ENCODE data around the gene SLC4A9. TPM values are rescaled to one million over a fixed set of nuclear protein-coding genes. Genes with fewer than 3 reads are reported as not detected.

The SLC4A9 gene
- total RNA-seq, 1 donor from 2014 or later = 0.18 TPM

GRCh38 chr5:140325486-140325885, 34.5 kb upstream of the SLC4A9 start:
- H3K27ac Mint-ChIP-seq = no peak overlapping the region
- no peaks in the 10 kb centered on the region for H3K36me3 Mint-ChIP-seq (ENCODE audit: low read depth)
- H3K9me3 Mint-ChIP-seq = no peaks in the 10 kb centered on the region
- H3K4me3 Mint-ChIP-seq (ENCODE audit: low read depth) = no peak overlapping the region
- H3K4me1 Mint-ChIP-seq (ENCODE audit: low read depth) = peaks cover 11% of the 10 kb centered on the region
- intact Hi-C loops (cut with micrococcal nuclease) = no loop called here
- H3K27me3 Mint-ChIP-seq (ENCODE audit: low read depth) = peaks cover 4% of the 10 kb centered on the region
- DNase-seq (ENCODE audit: low spot score) = no peak

- intact Hi-C loops (cut with micrococcal nuclease) = no loop called here
Observed at GRCh38 chr5:140327589-140327988, 32.4 kb upstream of the SLC4A9 start.

GRCh38 chr5:140328036-140328764, 31.8 kb upstream of the SLC4A9 start:
- Mint-ChIP-seq H3K27me3 (ENCODE audit: low read depth) (peaks cover 4% of the 10 kb centered on the region), H3K36me3 (ENCODE audit: low read depth) (peaks cover 14% of the 10 kb centered on the region), H3K4me3 (ENCODE audit: low read depth) (no peak overlapping the region), H3K27ac (no peak overlapping the region), H3K4me1 (ENCODE audit: low read depth) (peaks cover 11% of the 10 kb centered on the region), H3K9me3 (no peaks in the 10 kb centered on the region)
- no peak for DNase-seq (ENCODE audit: low spot score)
- intact Hi-C loops (cut with micrococcal nuclease) = no loop called here

More at GRCh38 chr5:140327589-140327988, 32.4 kb upstream of the SLC4A9 start:
- Mint-ChIP-seq H3K4me3 (ENCODE audit: low read depth) (no peak overlapping the region), H3K4me1 (ENCODE audit: low read depth) (peaks cover 11% of the 10 kb centered on the region), H3K9me3 (no peaks in the 10 kb centered on the region), H3K36me3 (ENCODE audit: low read depth) (peaks cover 9% of the 10 kb centered on the region), H3K27me3 (ENCODE audit: low read depth) (peaks cover 4% of the 10 kb centered on the region), H3K27ac (no peak overlapping the region)
- no peak for DNase-seq (ENCODE audit: low spot score)

DNA sequence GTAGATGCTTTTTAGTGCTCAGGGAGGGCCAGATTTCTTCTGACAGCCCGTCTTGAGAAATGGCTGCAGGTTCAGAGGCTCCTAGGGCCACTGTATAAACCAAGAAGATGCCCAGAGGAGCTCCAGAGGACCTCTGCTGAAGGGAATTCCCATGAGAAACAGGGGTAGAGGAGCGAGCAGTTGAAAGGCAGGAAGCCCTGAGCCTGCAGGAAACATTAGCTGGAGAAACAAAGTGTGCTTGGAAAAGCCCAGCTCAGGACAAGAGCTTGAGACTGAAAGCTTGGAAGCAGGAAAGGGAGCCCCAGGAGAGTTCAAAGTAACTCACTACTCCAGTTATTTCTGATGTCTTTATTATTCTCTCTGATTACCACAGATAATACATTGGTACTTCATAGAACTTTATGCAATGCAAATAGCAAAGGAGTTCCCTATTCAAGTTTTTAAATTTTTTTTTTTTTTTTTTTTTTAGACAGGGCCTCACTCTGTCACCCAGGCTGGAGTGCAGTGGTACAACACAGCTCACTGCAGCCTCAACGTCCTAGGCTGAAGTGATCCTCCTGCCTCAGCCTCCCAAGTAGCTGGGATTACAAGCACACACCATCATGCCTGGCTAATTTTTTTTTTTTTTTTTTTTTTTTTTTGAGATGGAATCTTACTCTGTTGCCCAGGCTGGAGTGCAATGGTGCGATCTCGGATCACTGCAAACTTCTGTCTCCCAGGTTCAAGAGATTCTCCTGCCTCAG, 30.1 kb upstream of the SLC4A9 start:
- no peak for DNase-seq (ENCODE audit: low spot score)
- peaks cover 27% of the 10 kb centered on the region for H3K36me3 Mint-ChIP-seq (ENCODE audit: low read depth)
- intact Hi-C loops (cut with micrococcal nuclease) = no loop called here
- H3K27ac Mint-ChIP-seq = no peak overlapping the region
- H3K9me3 Mint-ChIP-seq = no peaks in the 10 kb centered on the region
- peaks cover 4% of the 10 kb centered on the region for H3K27me3 Mint-ChIP-seq (ENCODE audit: low read depth)
- no peak overlapping the region for H3K4me3 Mint-ChIP-seq (ENCODE audit: low read depth)
- H3K4me1 Mint-ChIP-seq (ENCODE audit: low read depth) = peaks cover 3% of the 10 kb centered on the region

- intact Hi-C loops (cut with micrococcal nuclease) = no loop called here
- Mint-ChIP-seq H3K27ac (no peak overlapping the region), H3K4me1 (ENCODE audit: low read depth) (peaks cover 9% of the 10 kb centered on the region)
Observed at GRCh38 chr5:140331638-140332037, 28.4 kb upstream of the SLC4A9 start.

DNA sequence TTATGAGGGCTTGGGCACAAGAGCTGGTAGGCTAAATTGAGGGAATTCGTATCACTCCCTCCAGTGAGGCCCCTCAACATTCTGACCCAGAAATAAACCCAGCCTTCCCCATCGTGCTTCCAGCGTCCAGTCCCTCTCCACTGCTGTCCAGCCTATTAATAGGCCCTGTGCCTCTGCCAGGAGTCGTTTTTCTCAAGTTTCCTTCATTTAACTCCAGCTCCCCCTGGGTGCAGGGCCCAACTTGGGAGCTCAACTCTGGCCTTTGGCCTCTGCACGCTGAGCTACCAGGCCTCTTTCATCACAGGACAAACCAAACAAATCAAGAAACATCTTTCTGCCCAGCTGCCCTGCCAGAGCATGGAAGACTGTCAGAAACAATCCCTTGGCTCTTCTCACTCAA, 23.6 kb upstream of the SLC4A9 start:
- no peak for DNase-seq (ENCODE audit: low spot score)
- no peaks in the 10 kb centered on the region for H3K27me3 Mint-ChIP-seq (ENCODE audit: low read depth)

More at GRCh38 chr5:140331638-140332037, 28.4 kb upstream of the SLC4A9 start:
- peaks cover 4% of the 10 kb centered on the region for H3K27me3 Mint-ChIP-seq (ENCODE audit: low read depth)
- DNase-seq (ENCODE audit: low spot score) = no peak
- no peaks in the 10 kb centered on the region for H3K9me3 Mint-ChIP-seq
- peaks cover 42% of the 10 kb centered on the region for H3K36me3 Mint-ChIP-seq (ENCODE audit: low read depth)
- H3K4me3 Mint-ChIP-seq (ENCODE audit: low read depth) = no peak overlapping the region

DNA sequence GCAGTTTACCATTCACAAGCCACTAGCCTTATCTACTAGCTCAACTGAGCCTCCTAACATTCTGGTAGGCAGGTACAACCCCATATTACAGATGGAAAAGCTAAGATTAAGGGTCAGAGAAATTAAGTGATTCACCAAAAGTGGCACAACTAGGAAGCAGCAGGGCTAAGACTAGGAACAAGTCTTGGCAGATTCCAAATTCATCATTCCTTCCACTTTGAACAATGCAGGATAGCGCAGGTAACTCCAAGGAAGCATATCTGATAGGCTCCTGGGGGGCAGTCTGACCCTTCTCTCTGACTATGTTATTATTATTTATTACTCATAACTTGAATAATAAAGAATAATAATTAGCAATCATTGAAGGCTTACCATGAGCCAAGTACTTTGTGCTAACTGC, 22.1 kb upstream of the SLC4A9 start:
- Mint-ChIP-seq H3K27ac (no peak overlapping the region), H3K9me3 (no peaks in the 10 kb centered on the region), H3K36me3 (ENCODE audit: low read depth) (peaks cover 80% of the 10 kb centered on the region), H3K27me3 (ENCODE audit: low read depth) (no peaks in the 10 kb centered on the region), H3K4me1 (ENCODE audit: low read depth) (peaks cover 34% of the 10 kb centered on the region), H3K4me3 (ENCODE audit: low read depth) (no peak overlapping the region)
- intact Hi-C loops (cut with micrococcal nuclease) = no loop called here
- no peak for DNase-seq (ENCODE audit: low spot score)

More for the DNA sequence above, 23.6 kb upstream of the SLC4A9 start:
- Mint-ChIP-seq H3K27ac (no peak overlapping the region), H3K9me3 (no peaks in the 10 kb centered on the region), H3K4me3 (ENCODE audit: low read depth) (no peak overlapping the region), H3K36me3 (ENCODE audit: low read depth) (peaks cover 77% of the 10 kb centered on the region), H3K4me1 (ENCODE audit: low read depth) (peaks cover 21% of the 10 kb centered on the region)
- intact Hi-C loops (cut with micrococcal nuclease) = no loop called here

DNA sequence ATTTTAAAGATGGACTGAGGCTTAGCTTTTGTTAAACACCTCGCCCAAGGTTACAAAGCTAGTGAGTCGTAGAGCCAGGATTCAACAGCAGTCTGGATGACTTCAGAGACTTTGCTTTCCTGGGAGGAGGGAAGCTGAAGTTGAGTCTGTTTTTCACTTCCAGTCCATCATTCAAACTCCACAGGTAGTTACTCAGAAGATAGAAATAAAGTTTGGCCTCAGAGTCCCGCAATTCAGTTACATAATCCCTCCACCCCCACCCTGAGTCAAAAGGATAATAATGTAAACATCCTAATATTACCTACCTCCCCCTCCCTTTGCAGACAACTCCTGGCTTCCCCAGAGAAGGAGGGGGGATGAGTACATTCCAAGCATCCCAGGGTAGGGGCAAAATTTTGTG, 21.7 kb upstream of the SLC4A9 start:
- Mint-ChIP-seq H3K4me3 (ENCODE audit: low read depth) (no peak overlapping the region), H3K36me3 (ENCODE audit: low read depth) (peaks cover 81% of the 10 kb centered on the region), H3K4me1 (ENCODE audit: low read depth) (peaks cover 38% of the 10 kb centered on the region), H3K27me3 (ENCODE audit: low read depth) (no peaks in the 10 kb centered on the region), H3K27ac (no peak overlapping the region), H3K9me3 (no peaks in the 10 kb centered on the region)
- intact Hi-C loops (cut with micrococcal nuclease) = no loop called here
- DNase-seq (ENCODE audit: low spot score) = no peak

DNA sequence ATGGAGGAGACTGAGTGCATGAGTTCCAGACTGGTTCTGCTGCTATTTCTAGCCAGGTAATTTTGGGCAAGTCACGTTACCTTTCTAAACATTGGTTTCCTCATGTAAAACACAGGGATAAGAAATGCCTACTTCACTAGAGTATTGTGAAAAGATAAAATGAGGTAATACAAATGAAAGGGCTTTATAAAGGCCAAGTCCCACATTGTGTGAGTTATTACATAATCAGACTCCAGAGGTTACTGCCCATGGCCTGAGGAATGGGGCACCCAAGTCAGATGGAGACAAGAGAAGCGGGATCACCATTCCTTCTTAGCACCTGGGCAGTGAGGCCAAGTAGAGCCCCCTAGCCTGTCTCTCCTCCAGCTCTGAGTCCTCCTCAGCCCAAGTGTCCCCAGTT, 21.1 kb upstream of the SLC4A9 start:
- H3K4me1 Mint-ChIP-seq (ENCODE audit: low read depth) = peaks cover 39% of the 10 kb centered on the region
- no peaks in the 10 kb centered on the region for H3K27me3 Mint-ChIP-seq (ENCODE audit: low read depth)
- intact Hi-C loops (cut with micrococcal nuclease) = no loop called here
- DNase-seq (ENCODE audit: low spot score) = no peak
- no peaks in the 10 kb centered on the region for H3K9me3 Mint-ChIP-seq
- no peak overlapping the region for H3K4me3 Mint-ChIP-seq (ENCODE audit: low read depth)
- peaks cover 83% of the 10 kb centered on the region for H3K36me3 Mint-ChIP-seq (ENCODE audit: low read depth)
- H3K27ac Mint-ChIP-seq = no peak overlapping the region

DNA sequence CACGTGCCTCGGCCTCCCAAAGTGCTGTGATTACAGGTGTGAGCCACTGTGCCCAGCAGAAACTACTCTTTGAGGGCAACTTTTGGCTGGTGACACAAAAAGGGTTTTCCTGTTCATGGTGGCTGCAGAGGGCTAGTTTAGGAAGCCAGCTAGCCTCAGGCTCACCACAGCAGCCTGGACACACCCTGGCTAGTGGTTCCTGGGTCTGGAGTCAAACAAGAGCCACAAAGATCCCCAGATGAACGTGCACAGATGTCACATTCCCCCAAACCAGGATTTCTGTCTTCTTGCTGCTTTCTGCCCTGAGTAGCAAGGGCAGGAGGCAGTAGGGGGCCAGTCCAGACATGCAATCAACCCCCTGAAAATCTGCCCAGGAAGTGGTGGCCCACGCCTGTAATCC, 20.4 kb upstream of the SLC4A9 start:
- Mint-ChIP-seq H3K4me1 (ENCODE audit: low read depth) (peaks cover 46% of the 10 kb centered on the region), H3K9me3 (no peaks in the 10 kb centered on the region), H3K27me3 (ENCODE audit: low read depth) (no peaks in the 10 kb centered on the region), H3K4me3 (ENCODE audit: low read depth) (no peak overlapping the region), H3K27ac (no peak overlapping the region), H3K36me3 (ENCODE audit: low read depth) (peaks cover 82% of the 10 kb centered on the region)
- DNase-seq (ENCODE audit: low spot score) = no peak
- intact Hi-C loops (cut with micrococcal nuclease) = no loop called here

DNA sequence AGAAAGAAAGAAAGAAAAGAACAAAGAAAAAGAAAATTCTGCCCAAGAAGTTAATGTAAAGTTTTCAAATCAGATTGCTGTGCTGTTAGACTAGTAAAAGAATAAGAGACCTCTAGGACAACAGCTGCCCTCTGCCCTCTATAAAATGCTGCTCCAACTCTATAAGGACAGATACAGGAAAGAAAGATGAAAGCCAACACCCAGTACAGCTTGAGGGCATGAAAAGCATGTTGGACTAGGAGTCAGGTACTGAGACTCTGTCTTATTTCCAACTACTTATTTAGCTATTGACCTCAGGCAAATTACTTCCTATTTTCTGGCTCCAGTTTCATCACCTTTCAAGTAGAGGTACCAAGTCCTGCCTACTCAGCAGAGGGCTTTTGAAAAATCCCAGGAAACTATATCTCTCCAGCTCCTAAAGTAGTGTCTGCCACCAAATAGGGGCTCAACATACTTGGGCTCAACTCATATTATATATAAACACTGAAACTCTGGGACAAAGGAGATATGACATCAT, 19.3 kb upstream of the SLC4A9 start:
- H3K27me3 Mint-ChIP-seq (ENCODE audit: low read depth) = no peaks in the 10 kb centered on the region
- peaks cover 80% of the 10 kb centered on the region for H3K36me3 Mint-ChIP-seq (ENCODE audit: low read depth)
- H3K27ac Mint-ChIP-seq = no peak overlapping the region
- peaks cover 48% of the 10 kb centered on the region for H3K4me1 Mint-ChIP-seq (ENCODE audit: low read depth)
- intact Hi-C loops (cut with micrococcal nuclease) = no loop called here
- DNase-seq (ENCODE audit: low spot score) = no peak
- no peaks in the 10 kb centered on the region for H3K9me3 Mint-ChIP-seq
- no peak overlapping the region for H3K4me3 Mint-ChIP-seq (ENCODE audit: low read depth)

DNA sequence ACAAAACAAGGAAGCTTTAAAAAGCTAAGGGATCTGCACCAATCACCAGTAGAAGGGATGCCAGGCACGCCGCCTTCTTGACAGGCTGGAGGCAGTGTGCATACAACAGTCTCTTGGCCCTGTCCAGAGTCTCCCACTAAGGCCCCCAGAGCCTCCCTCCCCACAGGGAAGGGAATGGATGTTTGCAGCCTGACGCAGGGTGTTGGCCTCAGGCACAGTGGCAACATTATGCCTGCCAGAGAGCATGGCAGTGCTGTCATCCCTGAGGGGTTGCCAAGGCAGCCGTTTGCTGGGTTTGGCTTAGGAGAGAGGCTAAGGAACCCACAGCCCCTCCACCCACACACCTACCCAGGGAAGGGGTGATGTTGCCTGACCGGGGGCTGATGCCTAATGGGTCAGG, 18.4 kb upstream of the SLC4A9 start:
- H3K27me3 Mint-ChIP-seq (ENCODE audit: low read depth) = no peaks in the 10 kb centered on the region
- H3K4me3 Mint-ChIP-seq (ENCODE audit: low read depth) = peak overlapping the region; percentile 82
- H3K27ac Mint-ChIP-seq = peak overlapping the region; percentile 92
- no peak for DNase-seq (ENCODE audit: low spot score)
- intact Hi-C loops (cut with micrococcal nuclease) = no loop called here
- H3K4me1 Mint-ChIP-seq (ENCODE audit: low read depth) = peaks cover 44% of the 10 kb centered on the region
- H3K36me3 Mint-ChIP-seq (ENCODE audit: low read depth) = peaks cover 71% of the 10 kb centered on the region
- no peaks in the 10 kb centered on the region for H3K9me3 Mint-ChIP-seq

- H3K4me1 Mint-ChIP-seq (ENCODE audit: low read depth) = peaks cover 47% of the 10 kb centered on the region
- intact Hi-C loops (cut with micrococcal nuclease) = loop anchor here (1.0 kb wide), 1 partner anchor 91 kb away; no protein-coding TSS in a partner anchor
- peak; percentile 35 for DNase-seq (ENCODE audit: low spot score)
- peak overlapping the region; percentile 82 for H3K4me3 Mint-ChIP-seq (ENCODE audit: low read depth)
- peaks cover 67% of the 10 kb centered on the region for H3K36me3 Mint-ChIP-seq (ENCODE audit: low read depth)
- peak overlapping the region; percentile 92 for H3K27ac Mint-ChIP-seq
- no peaks in the 10 kb centered on the region for H3K27me3 Mint-ChIP-seq (ENCODE audit: low read depth)
- H3K9me3 Mint-ChIP-seq = no peaks in the 10 kb centered on the region
Observed at GRCh38 chr5:140342287-140342686, 17.7 kb upstream of the SLC4A9 start.

Data from activated T-helper 2 cell treated with anti-CD3 and anti-CD28 coated beads, Interferon-gamma antibody, Interleukin-2, Interleukin-4, amounts not matched to agents 10 μg/mL and 5 μg/mL and 100 μg/mL, durations not matched to agents 14 hours and 24 hours and 36 hours (primary cell).